ENCODE data around the gene MAP1LC3A. TPM values are rescaled to one million over a fixed set of nuclear protein-coding genes. Genes with fewer than 3 reads are reported as not detected.

MAP1LC3A gene
- total RNA-seq, 4 donors from 2014 or later = 22.0 to 71.6 (median 63.5) TPM

GRCh38 chr20:34566978-34567891 is 8.7 kb downstream of the MAP1LC3A start:
- no peak for TF ChIP-seq CTCF (IDR thresholded peaks at IDR 0.05; ENCODE audit: low read depth)

GRCh38 chr20:34567892-34568865 is 9.7 kb downstream of the MAP1LC3A start:
- TF ChIP-seq CTCF (IDR thresholded peaks at IDR 0.05; ENCODE audit: low read depth) = no peak

GRCh38 chr20:34569598-34569997 is 11.1 kb downstream of the MAP1LC3A start:
- no peak for TF ChIP-seq CTCF (IDR thresholded peaks at IDR 0.05; ENCODE audit: low read depth)

- TF ChIP-seq CTCF (IDR thresholded peaks at IDR 0.05; ENCODE audit: low read depth) = no peak
These were observed 12.4 kb downstream of the MAP1LC3A start for GRCh38 chr20:34570859-34571306.

GRCh38 chr20:34571753-34572152 is 13.2 kb downstream of the MAP1LC3A start:
- TF ChIP-seq CTCF (IDR thresholded peaks at IDR 0.05; ENCODE audit: low read depth) = no peak

GRCh38 chr20:34573541-34574300 is 15.2 kb downstream of the MAP1LC3A start:
- no peak for TF ChIP-seq CTCF (IDR thresholded peaks at IDR 0.05; ENCODE audit: low read depth)

Data from subcutaneous adipose tissue (tissue), 4 donors.